ENCODE results near the gene DOCK9.

DOCK9 gene

GRCh38 chr13:98975822-98976261, 2.0 kb downstream of the DOCK9 start:
- DNase-seq (ENCODE audit: low read depth in 2 of 2) = no peak

GRCh38 chr13:98974053-98974452, 3.8 kb downstream of the DOCK9 start:
- no peak for DNase-seq (ENCODE audit: low read depth in 2 of 2)

- no peak for DNase-seq (ENCODE audit: low read depth in 2 of 2)
Measured at GRCh38 chr13:98972627-98973026, 5.2 kb downstream of the DOCK9 start.

GRCh38 chr13:98972059-98972458, 5.8 kb downstream of the DOCK9 start:
- DNase-seq (ENCODE audit: low read depth in 2 of 2) = no peak

DNA sequence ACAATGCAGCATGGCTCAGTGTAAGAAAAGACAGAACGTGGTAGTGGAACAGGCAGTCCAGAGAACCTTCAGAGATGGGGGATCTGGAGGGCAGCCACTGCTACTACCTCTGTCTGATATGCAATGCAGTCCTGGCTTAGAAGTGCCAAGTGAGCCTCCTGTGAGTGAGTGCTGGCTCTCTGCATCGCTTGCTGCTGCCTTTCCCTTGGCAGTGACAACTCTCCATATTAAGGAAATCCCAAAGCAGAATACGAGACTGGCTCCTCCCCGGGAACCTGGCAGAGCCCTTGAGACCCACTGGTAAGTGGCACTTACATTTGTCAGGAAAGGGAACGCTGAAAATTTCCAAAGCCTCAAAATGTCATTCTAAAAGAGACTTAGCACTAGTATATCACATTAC, 7.5 kb downstream of the DOCK9 start:
- no peak for DNase-seq (ENCODE audit: low read depth in 2 of 2)

DNA sequence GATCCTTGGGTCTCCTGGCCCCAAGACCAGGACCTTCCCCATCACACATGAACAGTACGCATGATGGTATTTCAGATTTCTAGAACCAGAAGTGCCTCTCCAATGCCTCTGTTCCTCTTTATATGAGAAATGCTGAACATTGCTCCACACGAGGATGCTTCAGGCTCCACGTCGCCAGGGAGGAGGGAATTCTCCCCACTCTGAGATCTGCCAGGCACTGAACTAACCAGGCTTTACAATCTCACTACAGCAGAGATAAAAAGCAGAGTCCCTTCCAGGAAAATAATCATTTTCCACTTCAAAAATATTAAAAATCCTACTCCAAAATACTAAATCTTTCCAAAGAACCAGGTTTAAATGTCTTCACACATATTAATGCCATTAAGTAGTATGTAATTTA, 10.4 kb downstream of the DOCK9 start:
- DNase-seq (ENCODE audit: low read depth in 2 of 2) = no peak

- DNase-seq (ENCODE audit: low read depth in 2 of 2) = no peak
Measured at GRCh38 chr13:98966019-98966418, 11.8 kb downstream of the DOCK9 start.

- DNase-seq (ENCODE audit: low read depth in 2 of 2) = no peak
Measured at GRCh38 chr13:98965325-98965724, 12.5 kb downstream of the DOCK9 start.

GRCh38 chr13:98963917-98964316, 13.9 kb downstream of the DOCK9 start:
- DNase-seq (ENCODE audit: low read depth in 2 of 2) = no peak

GRCh38 chr13:98962901-98963590, 14.8 kb downstream of the DOCK9 start:
- no peak for DNase-seq (ENCODE audit: low read depth in 2 of 2)

DNA sequence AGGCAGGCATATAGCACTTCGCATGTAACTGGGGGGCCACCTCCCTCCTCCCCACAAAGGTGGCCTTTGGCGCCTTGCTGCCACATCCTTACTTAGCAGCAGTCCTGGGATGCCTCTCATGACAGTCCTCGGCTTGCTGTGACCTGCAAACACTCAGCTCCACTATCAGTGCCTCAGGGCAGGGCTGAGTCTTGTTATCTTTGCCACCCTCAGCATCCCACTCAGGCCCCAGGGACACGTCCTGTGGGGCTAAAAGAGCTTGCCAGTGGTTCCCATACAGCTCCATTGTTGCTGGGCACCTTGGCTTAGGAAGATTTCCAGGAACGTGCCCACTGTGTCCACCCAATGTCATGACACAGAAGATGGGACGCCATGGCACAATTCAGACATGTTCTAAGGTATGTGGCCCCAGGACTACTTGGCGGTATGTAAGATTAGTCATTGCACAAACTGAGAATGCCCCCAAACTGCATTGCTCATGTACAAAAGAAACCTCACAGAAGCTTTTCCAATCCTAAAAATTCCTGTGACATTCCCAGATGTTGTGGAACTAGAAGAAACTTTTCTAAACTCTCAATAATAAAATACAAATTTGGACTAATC, 16.3 kb downstream of the DOCK9 start:
- DNase-seq (ENCODE audit: low read depth in 2 of 2) = no peak

DNA sequence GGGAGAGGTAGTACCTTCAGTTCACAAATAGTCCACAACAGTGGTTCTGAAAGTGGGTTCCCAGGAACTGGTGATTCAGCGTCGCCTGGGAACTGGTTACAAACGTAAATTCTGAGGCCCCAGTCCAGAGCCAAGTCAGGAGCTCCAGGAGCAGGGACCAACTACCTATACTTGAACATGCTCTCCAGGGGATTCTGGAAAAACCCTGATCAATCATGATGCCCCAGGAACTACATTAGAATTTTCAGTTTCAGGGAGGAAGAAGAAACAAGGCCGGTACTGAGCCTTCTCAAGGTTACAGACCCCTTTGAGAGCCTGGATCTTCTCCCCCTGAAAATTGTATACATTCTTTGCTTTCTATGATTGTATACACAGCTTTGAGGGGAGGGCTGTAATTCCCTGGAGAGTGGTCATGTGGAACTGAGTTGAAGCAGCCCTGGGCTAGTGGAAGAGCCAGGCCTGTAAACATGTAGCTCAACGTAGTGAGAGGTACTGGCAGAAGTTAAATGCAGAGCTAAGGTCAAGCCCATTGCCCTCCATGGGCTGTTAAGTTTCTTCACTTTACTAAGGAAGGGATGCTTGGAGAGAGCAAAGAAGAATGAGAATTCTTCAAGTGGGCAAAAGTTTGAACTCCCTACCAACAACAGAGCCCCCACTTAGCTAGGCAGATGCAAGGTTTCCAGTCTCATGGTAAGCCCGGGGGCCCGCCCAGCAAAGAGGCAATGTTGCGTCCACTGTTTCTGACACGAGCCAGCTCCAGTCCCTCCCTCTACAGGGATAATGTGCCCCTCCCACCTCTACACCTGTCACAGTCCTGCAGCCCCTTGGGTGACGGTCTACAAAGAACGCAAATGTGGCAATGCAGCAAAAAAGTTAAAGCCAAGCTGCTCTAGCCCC, 17.0 kb downstream of the DOCK9 start:
- DNase-seq (ENCODE audit: low read depth in 2 of 2) = no peak

GRCh38 chr13:98959786-98960605, 17.9 kb downstream of the DOCK9 start:
- DNase-seq (ENCODE audit: low read depth in 2 of 2) = no peak

GRCh38 chr13:98959291-98959690, 18.6 kb downstream of the DOCK9 start:
- no peak for DNase-seq (ENCODE audit: low read depth in 2 of 2)

GRCh38 chr13:98958443-98958794, 19.4 kb downstream of the DOCK9 start:
- DNase-seq (ENCODE audit: low read depth in 2 of 2) = no peak

DNA sequence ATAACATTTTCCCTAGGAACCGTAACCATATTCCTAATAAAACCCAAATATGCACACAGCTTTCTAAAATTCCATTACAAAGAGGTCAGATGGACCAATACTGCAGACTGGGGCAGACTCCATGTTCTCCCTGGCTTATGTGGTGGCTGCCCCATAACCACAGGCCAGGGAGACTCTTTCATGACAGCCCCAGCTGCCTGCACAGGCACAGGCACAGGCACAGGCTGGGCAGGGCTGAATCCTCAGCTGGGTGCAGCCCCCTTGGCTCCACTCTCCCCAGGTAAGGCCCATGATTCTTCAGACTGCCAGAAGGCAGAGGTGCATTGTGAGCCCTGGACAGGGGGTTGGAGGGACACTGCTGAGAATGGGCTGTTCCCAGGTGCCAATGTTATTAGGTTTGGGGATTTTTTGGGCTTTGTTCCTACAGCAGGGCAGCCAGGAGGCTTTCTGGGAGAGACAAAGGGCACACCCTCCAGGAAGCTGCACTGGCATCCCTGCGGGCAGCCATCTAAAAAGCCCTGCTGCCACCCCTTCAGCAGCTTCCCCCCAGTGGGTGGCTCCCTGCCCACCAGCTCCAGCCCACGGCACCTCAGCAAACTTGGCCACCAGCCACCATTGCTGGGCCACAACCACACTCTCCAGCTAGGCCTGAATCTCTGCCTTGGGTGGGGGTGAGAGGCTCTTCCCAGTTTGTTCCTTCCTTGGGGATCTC, 20.0 kb downstream of the DOCK9 start:
- DNase-seq (ENCODE audit: low read depth in 2 of 2) = no peak

GRCh38 chr13:98955336-98955735, 22.5 kb downstream of the DOCK9 start:
- no peak for DNase-seq (ENCODE audit: low read depth in 2 of 2)

DNA sequence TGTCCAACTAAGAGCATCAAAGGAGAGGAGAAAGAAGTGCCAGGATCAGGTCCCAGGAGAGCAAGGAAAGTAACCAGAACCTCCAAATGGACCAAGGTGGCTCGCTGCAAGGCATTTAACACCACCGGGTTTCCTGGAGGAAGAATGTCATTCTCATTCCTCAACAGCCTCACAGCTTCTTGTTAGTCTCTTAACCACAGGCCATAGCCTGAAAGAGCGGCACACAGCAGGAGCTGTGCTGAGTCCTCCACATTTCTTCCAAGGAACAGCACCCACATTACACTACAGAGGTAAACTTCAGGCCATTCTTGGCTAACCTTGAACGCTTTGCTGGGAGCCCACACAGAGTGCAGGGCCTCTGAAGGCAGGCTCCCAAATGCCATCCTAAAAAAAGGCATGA, 23.6 kb downstream of the DOCK9 start:
- DNase-seq (ENCODE audit: low read depth in 2 of 2) = no peak

- no peak for DNase-seq (ENCODE audit: low read depth in 2 of 2)
Measured at GRCh38 chr13:98951266-98951665, 26.6 kb downstream of the DOCK9 start.

DNA sequence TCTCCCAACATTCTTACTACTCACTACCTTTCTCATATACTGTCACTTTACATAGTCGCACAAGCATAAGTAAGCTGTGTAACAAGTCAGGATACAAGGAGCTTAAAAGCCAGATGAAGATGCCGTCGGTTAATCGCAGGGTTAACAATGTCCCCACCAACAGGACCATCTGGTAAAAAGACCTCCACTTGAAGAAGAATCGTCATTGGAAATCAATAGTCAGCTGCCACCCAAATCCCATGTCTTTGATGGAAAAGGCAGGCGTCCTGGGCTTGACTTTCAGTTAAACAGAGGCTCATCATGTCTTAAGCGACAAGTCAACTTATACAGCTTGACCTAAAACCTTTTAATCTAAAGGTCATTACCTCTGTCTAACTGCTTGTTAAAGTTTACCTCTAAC, 27.2 kb downstream of the DOCK9 start:
- DNase-seq (ENCODE audit: low read depth in 2 of 2) = no peak

DNA sequence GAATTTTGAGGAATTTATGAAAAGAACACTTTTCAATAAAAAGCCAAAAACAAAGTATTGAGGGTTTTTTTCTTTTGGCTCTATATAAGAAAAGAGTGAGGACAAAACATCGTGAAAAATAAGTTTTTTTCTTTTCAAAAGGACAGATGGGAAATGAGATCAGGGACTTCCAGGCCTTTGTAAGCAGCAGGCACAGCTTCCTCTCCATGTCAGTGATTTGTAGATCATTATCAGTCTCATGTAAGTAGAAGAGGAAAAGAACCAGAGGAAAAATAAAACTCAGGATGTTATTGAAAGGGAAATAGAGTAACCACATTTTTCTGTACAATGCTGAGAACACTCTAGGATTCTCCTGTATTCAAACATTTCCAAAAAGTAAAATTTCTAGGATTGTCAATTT, 29.9 kb downstream of the DOCK9 start:
- no peak for DNase-seq (ENCODE audit: low read depth in 2 of 2)
